Cardiac atrium fibroblast (primary cell): ENCODE measurements around the gene PLEKHB2. TPM values are rescaled to one million over a fixed set of nuclear protein-coding genes. Genes with fewer than 3 reads are reported as not detected.

Source experiments
- total RNA-seq: library from RNA; depleted of rRNA; stranded (reverse); fragments of >200 nt; gene quantifications from 2 replicates; pipeline ENCODE4 v1.2.3, GENCODE V29; 2015

Gene PLEKHB2
- 51.6 and 89.7 TPM in 2 replicates for total RNA-seq

GRCh38 chr2:131105156-131105949 is at the start of gene PLEKHB2:
Gene PLEKHB2 (plus strand): TSS chr2:131105336. CDS start chr2:131120942, 15,606 bp downstream.

GRCh38 chr2:131093006-131093695 is 12.0 kb upstream of the PLEKHB2 start, which contains the start of gene FAM168B:
Gene FAM168B (minus strand): TSS chr2:131093460. CDS start chr2:131082646, 10,814 bp downstream.

Other genes with a start within 250 kb of the PLEKHB2 start
- gene FAM168B, start 11.9 kb upstream of the PLEKHB2 start, total RNA-seq: 77.1 and 92.5 TPM in 2 replicates
- not detected in 2 replicates for gene POTEE, start 104.2 kb downstream of the PLEKHB2 start, total RNA-seq